Measurements from ENCODE around the gene MOG.
A peak's percentile ranks its signal among the peaks of the same experiment; 100 is the strongest.

The MOG gene

DNA sequence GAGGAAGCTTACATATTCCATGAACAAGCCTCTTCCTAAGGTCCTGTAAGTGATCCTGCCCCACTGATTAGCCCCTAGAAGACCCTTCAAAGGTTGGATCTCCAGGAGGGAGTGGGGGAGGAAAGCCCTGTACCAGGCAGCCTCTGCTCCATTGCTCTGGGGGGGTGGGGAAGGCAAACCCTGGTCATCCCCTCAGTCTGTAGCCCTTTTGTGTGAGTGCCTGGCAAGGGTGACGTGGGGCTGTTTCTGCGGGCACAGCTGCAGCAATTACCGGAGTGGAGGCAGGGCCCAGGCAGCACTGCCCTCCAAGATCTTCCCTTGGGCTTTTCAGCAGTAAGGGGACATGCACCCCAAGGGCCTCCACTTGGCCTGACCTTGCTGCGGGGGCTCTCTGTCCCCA is at the start of gene MOG:
Gene MOG (plus strand): TSS at position 295 of the 400 bp plus-strand sequence. CDS start 118 bp downstream, outside the sequence.
- DNase-seq: no peak

DNA sequence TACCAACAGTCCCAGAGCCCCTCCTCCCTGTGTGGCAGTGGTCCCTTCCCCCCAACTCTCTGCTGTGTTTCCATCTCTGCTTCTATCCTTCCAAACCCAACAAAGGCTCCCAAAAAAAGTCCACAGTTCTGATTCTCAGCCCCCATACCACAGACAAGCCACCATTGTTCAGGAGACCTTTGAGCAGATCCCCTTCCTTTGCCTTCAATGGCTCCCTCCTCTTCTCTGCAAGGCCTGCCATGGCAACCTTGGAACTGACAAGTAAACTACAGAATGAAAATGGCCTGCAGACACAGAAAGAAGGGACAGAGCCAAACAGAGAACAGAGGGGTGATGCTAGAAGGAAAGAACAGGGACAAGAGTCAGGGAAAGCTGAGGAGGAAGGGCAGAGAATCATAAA is 48.8 kb upstream of the MOG start:
- DNase-seq: no peak

DNA sequence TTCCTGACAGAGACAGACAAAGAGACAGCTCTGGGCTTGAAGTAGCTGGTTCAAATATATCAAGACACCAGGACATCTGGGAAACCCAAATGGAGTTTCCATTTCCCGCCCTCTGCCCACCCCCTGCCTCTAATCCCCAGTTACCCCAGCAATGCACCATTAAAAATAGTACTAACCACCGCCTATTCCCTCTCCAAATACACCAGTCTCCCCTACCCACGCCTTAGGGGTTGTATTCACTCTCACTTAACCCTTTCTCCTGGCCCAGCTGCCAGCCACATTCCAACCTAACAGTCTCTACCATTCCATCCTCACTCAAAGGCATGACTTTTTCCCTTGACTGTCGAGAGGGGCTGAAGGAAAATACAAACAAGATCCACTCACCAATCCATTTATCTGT is 46.4 kb upstream of the MOG start:
- DNase-seq: no peak

DNA sequence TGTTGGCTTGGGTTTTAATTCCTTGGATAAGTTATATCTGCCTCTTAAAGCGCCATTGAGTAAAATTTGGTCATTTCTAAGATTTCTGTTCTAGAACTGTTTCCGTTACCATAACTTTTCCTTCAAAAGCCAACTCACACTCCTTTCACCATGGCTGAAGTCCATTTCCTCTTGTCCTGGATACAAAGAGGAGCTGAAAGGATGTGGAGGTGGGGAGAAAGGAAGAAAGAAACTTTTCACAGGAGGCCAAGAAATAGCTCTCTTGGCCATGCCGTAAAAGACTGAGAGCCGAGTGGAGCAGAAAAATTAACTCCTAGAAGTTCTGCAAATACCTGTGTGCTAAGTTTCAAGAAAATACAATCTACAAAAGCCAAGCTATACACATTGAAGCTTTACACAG is 45.5 kb upstream of the MOG start:
- DNase-seq: no peak

DNA sequence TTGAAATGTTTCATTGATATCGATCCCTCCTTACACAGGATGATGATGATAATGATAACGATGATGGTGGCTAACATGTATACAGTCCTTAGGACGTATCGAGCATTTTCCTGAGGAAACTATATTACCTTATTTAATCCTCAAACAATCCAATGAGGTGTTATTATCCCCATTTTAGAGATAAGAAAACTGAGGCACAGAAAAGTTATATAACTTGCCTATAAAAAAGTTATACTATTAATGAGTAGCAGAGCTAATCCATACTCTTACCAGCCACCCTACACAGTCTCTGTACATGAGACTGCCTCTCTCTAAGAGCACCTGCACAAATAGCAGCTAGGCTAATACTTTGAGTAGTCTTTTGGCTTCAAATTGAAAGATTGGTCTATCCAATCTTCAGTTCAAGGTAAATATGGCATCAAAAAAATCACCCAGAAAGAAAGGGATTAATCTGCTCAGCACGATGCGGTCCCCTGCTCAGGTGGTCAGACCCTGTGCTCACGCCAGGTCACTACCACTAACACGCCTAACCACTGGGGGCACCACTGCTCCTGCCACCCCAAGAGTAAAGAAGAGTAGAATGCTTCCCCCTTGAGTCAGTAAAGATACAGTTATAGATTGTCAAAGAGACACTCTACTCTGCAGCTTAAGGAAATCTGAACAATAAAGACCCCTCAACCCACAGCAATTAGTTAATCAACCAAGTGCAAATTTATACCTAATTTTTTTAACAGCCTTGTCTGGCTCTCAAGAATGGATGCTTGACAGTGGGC is 38.9 kb upstream of the MOG start:
- peak; percentile 12 for DNase-seq

DNA sequence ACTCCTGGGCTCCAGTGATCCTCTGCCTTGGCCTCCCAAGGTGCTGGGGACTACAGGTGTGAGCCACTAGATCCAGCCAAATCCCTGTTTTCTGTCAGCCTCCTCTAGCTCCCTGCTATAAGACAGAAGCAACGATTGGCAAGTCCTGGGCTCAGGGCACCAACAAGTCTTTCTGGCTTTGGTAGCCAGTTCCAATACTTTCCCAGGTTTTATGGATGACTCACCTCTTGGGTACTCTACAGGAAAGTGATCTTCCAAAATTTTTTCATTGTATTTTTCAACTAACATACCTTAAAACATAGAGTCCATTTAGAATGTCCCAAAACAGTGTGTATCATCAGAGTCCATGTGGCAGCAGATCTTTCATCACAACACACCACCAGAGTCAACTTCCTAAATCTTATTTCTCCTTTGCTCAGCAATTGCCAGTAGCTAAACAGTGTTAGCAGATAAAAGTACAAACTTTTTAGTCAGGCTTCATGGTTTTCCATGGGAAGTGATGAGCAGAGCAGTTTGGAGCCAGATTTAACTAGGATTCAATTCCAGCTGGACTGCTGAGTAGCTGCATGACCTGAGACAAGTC is 37.2 kb upstream of the MOG start:
- DNase-seq: no peak

DNA sequence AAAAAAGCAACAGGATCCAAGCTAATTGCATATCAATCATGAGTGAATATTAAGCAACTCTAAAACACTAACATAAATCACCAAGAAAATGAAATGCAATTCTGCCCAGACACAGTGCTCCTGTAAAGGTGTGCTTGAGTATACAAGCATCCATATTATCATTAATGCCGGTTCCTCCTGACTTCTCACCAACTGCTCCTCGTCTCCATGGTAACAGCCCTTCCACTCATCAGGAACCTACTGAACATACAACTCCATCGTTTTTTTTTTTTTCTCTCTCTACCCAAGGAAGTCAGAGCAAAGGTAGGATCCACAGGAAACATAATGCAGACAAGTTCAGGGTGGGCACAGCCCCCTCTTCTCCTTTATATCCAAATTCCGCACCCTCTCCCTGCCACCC is 36.3 kb upstream of the MOG start:
- DNase-seq: no peak

DNA sequence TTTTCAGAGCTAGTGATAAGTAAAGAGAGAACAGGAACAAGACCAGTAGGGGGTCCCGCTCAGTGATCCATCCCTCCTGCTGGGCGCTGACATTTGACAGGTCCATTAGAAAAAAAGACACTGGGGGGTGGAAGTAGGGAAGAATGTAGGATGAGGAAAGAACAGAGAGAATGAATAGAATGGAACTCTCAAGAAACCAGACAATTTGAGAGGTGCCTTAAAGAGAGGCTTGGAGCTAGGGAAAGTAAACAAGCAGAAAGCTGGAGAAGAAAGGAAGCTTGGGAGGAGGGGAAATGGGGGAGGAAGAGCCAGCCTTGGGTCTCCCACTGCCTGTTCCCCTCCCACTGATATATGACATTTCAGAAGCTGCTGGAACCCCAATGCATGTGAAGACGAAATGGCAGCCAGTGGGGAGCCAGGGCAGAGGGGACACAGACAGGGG is 32.4 kb upstream of the MOG start:
- DNase-seq: no peak

DNA sequence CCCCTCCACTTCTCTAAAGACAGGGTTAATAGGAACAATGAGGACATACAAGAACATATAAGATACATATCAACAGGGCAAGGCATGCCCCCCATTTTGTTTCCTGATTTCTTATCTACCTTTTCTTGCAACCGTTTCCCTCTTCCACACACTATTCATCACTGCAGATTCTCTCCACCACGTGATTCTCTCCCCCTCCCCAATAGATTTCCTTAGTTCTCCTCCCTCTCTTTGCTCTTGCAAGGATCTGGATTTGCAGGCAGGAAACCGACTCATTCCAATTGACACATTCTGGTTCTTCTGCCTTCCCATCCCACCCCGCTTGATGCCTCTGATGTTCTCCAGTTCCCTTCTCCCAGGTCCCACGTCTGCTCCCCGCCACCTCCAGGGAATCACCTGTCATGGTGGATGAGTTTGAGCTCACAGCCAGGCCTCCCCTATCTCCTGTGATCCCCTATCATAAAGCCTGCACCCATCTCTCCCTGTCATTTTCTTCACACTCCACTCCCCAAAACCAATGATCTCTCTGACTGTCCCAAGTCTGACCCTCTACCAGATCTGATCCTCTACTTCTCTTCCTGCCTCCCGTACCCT is 31.5 kb upstream of the MOG start:
- DNase-seq: no peak

DNA sequence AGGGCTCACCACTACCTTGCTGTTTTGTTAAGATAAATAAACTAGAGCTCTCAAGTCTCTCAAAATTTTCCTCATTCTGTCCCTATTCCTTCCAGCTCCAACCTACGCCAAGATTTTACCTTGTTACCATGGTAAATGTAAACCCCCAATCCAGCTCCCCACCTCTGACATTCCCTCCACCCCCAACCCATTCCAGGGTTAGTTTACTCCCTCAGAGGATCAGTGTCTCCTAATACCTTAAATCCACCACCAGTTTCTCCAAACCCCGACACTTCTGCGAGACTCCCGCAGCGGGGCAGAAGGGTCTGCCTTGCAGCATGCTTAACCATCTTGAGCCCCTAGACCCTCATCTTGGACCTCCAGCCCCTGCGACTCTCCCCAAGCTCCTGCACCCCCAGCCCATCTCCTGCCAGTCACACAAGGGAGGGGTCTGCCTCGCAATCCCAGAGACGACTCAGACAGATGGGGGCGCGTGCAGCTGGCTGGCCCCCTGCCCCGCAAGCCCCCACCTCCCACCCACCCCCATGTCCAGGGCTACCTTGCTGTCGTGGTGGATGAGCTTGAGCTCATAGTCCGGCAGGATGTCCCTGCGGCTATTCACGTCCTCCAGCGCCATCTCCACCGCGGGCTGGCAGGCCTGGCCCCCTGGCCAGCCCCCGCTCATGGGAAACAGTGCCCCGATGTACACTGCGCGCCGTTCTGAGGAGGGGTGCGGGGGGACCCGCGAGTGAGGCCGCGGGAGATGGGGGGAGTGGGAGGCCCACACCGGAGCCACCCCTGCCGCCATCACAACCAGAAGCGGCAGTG is 29.7 kb upstream of the MOG start:
- DNase-seq: no peak

DNA sequence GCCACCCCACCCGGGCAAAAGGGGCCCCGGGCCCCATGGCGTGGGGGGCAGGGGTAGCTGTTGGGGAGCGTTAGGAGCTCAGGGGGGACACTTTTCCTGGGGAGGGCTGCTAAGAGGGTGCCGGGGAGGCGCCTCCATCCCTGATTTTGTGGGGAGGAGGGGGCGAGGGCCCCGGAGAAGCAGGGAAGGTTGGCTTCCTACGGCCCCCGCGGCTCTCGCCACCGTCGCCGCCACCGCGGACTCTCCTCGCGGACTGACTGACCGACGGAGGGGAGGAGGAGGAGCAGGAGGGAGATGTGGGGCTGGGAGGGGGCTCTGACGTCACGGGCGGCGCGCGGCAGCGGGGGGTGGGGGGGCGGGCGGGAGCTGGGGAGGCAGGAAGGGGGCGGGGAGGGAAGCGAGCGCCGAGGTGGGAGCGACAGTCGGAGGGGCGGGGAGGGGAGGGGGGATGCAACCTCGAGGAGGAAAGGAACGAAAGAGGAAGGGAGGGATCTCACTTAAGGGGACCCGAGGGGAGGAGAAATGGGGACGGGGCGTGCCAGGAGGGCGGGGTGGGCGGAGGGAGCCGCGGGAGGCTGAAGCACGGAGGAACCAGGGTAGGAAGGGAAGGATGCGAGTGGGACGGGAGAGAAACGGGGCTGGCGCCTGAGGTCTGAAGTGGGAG is 29.0 kb upstream of the MOG start:
- peak; percentile 79 for DNase-seq

DNA sequence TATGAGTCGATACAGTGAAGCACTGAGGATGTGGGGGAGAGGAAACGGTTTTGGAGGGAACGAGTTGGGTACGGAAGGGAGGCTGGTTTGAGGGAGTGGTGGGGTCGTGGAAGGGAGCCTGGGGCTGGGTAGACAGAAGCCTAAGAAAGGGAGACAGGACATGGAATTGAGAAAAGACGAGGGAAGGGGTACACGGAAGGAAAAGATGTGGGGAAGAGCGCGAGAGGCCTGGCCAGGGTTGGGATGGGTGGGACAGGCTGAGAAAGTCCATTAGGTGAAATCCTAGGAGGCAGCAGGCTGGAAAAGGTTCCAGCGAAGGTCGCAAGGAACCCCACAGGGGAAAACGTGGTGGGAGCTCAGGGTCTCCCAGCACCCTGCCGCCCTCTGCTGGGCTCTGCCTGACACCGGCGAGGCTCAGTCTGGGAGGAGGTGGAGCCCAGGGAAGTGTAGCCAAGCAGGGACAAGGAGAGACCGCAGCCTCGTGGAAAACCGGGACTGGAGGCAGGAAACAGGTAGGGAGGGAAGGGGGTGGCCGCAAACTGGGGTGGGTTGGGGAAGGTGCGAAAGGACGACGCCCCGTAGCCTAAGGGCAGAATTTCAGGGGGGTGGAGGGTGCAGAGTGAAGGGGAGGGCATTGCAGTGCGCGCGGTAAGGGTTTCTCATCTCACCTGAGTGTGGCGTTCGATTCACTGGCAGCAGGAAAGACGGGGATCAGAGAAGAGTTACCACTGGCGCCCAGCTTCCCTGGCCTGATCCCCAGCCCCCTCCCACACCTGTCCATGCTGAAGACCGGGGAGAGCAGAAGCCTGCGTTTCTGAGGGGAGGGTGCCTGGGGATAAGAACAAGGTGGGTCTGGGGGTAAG is 28.2 kb upstream of the MOG start:
- peak; percentile 68 for DNase-seq

DNA sequence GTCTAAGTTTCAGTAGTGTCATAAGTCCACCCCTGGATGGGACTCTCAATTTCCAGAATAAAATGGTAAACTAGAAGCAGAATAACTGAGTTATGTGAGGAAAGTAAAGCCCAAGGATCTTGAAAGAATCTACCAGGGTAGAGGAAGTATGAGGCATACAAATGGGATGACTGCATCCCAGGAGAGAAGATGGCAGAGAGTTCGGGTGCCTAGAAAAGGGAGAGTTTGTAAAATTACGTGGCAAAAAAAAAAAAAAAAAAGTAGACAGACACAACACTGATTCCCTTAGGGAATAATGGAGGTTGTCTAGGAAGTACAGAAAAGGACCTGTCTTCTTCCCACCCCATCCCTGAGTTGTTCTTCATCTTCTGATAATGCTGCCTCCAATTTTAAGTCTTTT is 27.3 kb upstream of the MOG start:
- no peak for DNase-seq

DNA sequence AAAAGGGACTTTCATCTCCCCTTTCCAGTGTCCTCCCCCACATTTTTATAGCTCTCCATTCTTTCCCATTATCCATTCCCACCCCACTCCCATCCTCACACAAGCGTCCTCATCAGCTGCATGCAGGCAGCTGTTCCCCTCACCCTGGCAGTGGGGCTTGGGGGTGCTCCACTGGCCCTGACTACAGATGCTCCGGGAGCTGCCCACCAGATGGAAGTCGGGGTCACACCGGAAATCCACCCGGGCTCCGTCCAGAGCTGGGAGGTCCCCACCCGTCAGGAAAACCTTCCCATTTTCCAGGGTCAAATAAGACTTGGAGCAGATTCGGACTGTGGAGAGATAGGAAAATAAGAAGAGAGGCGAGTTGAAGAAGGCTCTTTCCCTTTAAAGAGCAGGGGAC is 26.6 kb upstream of the MOG start:
- DNase-seq: no peak

DNA sequence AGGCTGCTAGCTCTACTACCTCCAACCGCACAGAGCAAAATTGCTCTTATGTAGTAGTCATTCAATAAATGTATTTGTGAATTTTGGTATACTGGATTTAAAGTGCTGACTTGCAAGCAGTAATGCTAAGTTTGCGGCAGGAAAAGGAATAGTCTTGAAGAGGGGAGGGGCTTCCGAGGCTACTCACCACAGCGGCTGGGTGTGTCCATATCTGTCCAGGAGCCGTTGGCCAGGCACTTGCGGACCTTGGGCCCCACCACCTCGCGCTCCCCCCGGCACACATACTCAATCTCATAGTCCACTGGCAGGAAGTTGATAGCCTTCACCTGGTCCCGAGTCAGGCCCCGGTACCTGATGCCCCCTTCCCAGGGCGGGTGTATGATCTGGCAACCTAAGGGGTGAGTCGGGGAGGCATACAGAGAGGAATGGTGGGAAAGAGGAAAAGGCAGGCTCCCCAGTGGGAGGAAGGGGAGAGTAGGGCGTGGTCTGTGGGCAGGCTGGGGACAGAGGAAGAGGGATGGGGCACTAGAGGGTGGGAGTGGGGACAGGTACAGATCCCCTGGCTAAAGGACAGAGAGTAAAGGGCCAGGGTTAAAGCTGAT is 25.6 kb upstream of the MOG start:
- DNase-seq: peak; percentile 3

DNA sequence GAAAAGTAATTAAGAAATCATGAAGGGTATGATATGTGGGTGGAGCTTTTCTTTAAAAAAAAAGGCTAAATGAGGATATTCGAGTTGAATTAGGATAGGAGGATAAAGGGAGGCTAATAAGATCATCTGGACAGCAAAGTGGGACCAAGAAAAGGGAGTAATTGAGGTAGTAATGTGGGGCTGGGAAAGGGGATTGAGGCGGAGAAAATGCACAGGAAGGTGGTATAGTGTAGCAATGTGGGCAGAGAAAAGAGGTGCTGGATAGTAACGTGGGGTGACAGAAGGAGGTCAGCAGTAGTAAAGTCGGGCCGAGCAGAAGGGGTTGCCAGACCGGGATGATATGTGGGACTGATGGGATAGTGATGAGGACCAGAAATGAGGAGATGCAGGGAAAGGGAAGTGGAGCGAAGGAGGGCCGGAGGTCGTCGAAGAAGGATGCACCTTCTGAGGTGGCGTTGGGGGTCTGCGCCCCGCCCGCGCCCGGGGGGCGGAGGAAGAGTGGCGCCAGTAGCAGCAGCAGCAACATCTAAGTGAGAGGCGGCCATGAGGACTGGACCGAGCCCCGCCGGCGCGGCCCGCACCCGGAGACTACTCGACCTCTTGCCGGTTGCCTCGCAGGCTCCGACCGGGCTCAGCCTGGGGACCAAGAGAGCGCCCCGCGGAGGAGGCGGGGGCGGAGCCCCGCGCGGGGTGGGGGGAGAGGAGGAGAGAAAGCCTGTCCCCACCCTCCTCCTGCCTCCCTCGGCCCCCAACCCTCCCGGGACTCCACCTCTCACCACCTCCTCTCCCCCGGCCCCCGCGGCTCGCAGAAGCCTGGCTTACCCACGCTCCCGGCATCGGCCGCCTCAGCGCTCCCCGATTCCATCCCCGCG is 24.8 kb upstream of the MOG start:
- peak; percentile 82 for DNase-seq

DNA sequence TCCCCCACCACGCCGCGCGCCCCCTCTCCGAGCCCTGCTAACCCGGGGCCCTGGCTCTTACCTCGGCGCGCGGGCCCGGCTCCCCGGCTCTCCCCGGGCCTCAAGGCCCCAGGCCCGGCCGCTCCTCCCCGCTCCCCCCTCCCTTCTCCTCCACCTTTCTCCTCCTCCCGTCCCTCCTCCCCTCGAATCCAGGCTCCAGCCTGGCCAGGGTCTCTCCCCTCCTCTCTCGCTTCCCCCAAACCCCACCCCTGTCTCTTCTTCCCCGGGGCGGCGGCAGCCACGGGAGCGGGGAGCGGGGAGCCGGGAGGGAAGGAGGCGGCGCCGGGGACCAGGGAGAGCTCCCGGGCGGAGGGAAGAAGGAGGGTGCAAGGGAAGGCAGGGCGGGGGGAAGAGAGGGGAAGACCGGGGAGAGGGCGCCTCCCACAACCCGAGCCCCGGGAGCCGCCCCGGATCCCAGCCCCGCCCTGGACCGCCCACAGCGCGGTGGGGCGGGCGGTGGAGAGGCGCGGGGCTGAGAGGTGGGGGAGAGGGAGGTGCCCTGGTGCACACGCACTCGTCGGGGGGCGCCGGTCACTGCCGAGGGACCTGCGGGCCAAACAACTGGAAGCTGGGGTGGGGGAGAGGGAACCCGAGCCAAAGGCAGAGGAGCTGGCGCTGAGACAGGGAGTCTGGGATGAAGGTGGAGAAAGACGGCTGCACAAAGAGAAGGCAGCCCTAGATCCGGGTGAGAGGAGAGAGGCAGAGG is 23.9 kb upstream of the MOG start, which contains the start of gene GABBR1:
Gene GABBR1 (minus strand): TSS at position 395 of the 745 bp plus-strand sequence. CDS start 798 bp downstream, outside the sequence.
- DNase-seq: peak; percentile 84

DNA sequence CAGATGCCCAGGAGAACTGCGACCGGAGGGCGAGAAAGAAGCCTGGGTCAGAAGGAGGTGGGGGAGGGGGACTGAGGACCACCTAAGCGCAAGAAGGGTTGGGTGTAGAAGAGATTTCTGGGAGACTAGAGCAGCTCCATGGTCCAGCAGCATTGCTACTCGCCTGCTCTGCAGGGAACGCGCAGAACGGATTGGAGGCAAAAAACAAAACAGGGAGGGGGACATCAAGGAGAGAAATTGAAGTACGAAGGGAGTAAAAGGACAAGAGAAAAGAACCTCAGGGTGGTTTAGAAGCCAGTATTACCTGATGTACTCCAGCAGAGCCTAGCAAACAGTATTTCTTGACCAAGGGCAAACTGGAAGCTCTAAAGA is 23.4 kb upstream of the MOG start:
- DNase-seq: no peak

DNA sequence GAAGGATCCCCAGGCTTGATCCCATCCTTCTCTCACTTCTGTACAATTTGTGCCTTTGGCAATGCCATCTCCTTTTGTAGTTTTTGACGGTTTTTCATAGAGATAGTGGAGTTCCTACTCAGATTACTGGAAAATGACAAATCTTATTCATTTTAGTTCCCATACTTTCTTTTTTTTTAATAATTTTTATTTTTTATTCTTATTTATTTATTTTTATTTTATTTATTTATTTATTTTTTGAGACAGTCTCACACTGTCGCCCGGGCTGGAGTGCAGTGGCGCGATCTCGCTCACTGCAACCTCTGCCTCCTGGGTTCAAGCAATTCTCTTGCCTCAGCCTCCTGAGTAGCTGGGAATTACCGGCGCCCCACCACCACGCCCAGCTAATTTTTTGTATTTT is 19.6 kb upstream of the MOG start:
- no peak for DNase-seq

All from CD4-positive, alpha-beta T cell treated with Interleukin-6 for 4 hours (primary cell).